NCI-H1092 treated with DMSO at 0.1 percent for 48 hours (cell line): ENCODE measurements around the gene TMEM203.

ENCODE experiments used
- DNase-seq: peaks from one replicate; lab custom pipeline; 2025; lab: John Stamatoyannopoulos, UW

The TMEM203 gene

DNA sequence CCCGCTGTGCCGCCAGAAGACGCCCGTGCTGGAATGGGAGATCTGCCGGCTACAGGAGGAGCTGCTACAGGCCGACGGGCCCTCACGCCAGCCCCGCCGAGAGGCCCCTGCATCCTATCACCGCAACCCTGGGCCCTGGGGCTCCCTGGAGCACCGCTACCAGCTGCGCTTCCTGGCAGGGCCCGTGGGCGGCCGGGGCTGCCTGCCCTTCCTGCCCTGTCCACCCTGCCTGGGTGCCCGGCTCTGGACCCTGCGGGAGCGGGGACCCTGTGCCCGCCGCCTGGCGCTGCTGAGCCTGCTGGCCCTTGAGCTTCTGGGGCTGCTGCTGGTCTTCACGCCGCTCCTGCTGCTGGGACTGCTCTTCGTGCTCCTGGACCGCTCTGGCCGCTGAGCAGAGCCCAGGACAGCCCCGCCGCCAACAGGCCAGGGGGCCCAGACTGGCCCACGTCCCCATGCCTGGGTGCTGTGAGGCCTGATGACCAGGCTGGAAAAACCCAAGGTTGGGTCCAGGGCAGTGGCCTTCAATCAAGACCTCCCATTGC is 12.8 kb upstream of the TMEM203 start:
- no peak for DNase-seq

DNA sequence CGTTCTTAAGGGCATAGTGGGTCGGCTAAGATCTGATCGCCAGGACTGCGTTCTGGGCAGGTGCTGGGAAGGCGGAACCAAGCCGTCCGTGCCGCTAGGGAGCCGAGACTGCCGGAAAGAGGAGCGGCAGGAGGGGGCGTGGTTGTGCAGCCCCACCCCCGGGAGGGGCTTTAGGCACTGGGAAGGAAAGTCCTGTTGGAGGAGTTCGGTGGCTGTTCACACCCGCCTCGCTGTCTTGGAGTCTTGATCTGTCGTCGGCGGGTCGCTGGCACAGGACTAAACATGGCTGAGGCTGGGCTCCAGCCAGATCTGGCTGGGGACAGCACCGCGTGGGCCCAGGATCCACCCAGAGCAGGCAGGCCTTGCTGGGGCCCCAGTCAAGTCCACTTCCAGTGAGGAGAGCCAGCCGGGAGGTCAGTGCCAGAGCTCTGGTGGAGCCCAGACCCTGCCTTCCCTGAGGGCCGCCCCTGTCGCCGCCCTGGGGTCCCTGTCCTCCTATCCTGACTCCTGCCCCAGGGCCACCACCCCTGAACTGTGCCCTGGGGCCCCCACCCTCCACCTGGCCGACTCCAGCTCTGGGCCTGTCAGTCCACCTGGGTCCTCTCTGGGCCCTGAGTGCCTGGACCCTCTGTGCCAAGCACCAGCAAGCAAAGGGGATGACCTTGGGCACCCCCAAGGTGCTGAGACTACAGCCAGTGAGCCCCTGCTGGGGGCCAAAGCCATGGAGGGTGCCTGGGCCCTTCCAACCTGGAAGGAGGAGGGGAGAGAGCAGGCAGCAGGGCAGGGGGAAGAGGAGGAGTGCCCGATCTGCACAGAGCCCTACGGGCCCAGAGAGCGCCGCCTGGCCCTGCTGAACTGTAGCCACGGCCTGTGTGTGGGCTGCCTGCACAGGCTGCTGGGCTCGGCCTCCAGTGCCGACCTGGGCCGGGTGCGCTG is 12.1 kb upstream of the TMEM203 start:
- no peak for DNase-seq

DNA sequence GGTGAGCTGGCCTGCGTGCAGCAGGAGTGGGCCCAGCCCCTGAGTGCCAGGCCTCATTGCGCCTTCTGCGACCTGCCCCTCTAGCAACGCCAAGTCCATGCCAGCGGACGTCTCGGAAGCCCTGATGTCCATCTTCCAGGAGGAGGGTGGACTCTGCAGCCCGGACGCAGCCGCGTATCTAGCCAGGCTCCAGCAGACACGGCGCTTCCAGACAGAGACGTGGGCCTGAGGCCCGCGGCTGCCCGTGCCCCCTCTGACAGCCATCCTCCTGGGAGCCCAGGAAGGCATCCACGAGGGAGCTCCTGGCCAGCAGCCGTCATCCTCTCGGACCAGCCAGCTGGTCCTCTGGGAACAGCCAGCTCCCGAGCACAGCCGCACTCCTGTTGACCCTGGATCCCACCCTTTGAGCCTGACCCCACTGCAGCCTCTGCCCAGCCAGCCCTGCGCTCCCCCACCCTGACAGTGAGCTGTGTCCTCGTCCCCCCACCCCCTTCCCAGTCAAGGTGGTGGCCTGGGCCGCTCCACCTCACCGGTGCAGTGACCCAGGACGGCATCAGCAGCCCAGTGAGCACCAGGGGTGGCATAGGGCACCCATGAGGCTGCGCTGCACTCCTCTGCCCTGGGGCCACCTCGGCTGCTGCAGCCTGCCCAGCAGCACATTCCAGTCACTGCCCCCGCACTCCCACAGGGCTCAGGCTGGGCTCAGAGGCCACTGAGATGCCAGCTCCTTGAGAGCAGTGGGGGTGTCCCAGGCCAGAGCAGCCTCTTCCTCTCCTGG is 10.9 kb upstream of the TMEM203 start:
- no peak for DNase-seq

DNA sequence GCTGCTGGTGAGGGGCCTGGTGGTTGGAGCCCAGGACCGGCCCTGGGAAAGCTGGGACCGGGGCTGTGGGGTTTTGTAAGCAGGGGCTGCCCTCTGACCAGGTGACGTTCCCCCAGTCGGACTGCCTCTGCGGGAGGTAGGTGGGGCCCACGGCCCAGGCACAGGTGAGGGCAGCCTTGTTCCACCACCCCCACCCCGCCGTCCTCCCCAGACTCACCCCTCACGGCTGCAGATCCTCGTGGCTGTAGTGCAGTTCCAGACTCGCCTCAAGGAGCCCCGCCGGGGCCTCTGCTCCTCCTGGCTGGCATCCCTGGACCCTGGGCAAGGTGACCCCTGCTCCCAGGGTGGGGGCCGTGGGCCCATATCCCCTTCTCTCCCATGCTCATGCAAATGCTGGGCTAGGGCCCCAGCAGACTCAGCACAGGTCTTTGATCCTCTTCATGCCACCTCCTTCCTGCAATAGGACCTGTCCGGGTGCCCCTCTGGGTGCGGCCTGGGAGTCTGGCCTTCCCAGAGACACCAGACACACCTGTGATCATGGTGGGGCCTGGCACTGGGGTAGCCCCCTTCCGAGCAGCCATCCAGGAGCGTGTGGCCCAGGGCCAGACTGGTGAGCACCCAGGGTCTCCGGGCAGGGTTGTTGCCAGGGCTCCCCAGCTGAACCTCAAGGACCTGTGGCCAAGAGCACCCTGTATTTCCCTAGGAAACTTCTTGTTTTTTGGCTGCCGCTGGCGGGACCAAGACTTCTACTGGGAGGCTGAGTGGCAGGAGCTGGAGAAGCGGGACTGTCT is 9.9 kb upstream of the TMEM203 start:
- DNase-seq: no peak

DNA sequence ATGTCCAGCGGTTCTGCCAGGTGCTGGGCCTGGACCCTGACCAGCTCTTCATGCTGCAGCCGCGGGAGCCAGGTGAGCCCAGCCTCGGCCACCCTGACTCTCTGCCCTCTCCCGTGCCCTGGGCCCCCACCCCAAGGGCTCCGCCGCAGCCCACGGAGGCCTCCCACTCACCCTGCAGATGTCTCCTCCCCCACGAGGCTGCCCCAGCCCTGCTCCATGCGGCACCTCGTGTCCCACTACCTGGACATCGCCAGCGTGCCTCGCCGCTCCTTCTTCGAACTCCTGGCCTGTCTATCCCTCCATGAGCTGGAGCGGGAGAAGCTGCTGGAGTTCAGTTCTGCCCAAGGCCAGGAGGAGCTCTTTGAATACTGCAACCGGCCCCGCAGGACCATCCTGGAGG is 9.2 kb upstream of the TMEM203 start:
- no peak for DNase-seq

DNA sequence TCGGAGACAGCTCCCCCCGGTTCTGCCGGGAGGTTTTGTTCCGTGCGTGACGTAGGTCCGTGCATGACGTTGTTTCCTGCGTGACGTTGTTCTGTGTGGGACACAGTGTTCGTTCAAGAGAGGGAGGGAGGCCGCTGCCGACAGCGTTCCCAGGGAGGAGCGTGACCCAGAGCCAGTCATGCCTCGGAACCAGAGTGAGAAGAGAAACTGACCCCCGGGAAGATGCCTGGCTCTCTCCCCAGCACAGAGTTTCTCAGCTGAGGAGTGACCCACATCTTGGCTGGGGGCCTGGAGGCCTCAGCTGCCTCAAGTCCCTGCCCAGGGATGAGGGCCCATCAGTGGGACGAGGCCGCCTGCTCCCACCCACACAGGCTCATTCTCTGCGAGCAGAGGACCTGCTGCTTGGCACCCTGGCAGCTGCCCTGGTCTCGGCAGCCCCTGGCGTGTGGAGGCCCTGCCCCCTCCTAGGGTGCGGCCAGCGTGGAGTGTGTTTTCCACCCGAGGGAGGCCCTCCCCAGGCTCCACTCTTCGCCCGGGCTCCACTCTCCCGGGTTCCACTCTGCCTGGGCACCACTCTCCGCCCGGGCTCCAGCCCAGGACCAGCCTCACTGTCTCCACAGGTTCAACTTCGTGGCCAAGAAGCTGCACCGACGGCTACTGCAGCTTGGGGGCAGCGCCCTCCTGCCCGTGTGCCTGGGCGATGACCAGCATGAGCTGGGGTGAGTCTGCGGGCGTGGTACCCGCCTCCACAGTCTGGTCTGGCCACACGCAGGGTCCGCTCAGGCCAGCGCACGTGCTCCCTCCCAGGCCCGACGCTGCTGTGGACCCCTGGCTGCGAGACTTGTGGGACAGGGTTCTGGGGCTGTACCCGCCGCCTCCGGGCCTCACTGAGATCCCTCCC is 8.0 kb upstream of the TMEM203 start:
- DNase-seq: no peak

DNA sequence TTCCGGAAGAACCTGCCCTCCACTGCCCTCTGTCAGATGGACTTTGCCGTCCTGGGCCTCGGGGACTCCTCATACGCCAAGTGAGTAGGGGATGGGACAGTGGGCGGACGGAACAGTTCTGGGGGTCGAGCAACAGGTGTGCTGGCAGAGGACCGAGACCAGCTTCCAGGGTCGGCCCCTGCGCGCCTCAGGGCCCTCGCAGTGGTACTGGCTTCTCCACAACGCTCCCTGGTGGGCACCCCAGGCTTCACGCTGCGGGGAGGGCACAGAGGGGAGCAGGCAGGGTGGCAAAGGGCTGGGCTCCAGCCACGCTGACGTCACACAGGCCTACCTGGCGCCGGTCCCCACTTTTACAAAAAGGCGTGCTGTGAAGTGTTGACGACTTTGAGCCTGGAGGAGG is 7.1 kb upstream of the TMEM203 start:
- no peak for DNase-seq

DNA sequence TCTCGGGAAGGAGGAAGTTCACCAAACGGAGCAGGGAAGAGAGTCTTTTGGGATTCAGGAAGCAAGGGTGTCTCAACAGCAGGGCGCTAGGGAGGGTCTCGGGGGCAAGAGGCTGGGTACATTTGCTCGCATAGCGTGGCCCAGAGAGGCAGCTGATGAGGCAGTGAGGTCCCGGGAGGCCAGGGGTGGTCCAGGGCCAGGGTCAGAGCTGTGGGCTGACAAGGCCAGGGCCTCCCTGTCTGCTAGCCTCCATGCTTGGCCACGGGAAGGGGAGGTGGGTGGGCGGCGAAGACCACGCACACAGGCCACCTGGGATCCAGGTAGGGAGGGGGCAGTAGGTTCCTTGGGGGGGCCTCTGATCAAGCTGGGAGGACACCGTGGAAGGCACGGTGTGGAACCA is 6.1 kb upstream of the TMEM203 start:
- DNase-seq: no peak

DNA sequence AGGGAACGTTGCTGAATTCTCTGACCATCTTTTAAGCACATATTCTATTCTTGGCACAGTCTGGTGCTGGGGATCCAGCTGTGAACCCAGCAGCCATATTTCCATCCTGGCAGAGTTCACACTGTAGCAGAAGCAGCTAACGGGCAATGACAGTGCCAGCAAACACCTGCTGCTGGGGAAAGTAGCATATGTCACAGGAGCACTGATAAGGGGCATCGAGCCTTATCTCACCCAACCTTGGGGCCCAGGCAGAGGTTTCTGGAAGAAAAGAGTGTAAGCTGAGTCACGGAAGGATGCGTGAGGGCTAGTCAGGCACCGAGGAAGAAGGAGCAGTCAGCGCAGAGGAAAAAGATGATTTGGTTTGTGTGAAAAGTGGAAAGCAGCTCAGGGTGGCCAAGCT is 1.2 kb upstream of the TMEM203 start:
- no peak for DNase-seq

DNA sequence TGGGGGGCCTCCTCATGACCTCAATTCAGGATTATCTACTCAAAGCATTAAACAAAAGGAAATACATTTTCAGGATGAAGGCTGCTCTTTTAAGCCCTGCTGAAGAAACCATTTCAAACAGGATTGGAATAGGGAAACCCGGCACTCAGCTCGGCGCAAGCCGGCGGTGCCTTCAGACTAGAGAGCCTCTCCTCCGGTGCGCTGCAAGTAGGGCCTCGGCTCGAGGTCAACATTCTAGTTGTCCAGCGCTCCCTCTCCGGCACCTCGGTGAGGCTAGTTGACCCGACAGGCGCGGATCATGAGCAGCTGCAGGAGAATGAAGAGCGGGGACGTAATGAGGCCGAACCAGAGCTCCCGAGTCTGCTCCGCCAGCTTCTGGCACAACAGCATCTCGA is 720 bp downstream of the TMEM203 start:
- DNase-seq: no peak

DNA sequence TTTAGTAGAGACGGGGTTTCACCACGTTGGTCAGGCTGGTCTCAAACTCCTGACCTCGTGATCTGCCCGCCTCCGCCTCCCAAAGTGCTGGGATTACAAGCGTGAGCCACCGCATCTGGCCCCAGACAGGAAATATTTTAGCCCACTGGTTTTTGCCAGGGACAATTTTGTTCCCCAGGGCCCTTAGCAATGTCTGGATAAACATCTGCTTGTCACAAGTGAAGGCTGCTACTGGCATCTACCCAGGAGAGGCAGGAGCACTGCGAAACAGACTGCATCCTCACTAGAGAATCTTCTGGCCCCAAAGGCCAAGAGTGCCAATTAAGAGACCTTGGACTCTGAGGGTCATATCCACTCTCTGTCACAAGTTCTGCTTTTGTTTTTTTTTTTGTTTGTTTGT is 2.5 kb downstream of the TMEM203 start:
- no peak for DNase-seq

DNA sequence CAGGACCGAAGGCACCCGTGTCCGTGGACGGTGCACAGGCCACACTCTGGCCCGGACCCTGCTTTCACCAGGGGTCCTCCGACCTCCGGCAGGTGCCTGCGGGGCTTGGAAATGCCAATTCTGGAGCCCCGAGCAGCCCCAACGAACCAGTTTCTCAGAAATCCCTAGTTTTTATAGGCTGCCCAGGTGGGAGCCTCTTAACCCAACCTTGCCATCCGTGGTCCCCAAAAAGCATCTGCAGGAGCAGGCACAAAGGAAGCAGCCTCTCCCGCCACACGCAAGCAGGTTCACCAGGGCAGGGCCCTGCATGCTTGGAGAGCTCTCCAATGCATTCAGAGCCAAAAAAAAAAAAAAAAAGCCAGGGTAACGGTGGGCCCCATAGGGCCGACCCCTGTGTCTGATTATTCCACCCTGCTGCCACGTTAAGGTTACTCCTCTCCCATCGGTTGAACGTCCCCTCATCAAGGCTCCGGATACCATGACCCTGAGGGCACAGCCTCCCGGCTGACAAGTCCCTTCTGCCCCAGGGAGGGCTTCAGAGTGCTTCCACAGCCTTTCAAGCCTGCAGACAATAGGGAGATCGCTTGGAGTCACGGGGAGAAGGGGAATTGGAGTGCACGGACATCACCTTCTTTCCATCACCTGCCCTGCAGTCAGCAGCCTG is 4.1 kb downstream of the TMEM203 start:
- no peak for DNase-seq

DNA sequence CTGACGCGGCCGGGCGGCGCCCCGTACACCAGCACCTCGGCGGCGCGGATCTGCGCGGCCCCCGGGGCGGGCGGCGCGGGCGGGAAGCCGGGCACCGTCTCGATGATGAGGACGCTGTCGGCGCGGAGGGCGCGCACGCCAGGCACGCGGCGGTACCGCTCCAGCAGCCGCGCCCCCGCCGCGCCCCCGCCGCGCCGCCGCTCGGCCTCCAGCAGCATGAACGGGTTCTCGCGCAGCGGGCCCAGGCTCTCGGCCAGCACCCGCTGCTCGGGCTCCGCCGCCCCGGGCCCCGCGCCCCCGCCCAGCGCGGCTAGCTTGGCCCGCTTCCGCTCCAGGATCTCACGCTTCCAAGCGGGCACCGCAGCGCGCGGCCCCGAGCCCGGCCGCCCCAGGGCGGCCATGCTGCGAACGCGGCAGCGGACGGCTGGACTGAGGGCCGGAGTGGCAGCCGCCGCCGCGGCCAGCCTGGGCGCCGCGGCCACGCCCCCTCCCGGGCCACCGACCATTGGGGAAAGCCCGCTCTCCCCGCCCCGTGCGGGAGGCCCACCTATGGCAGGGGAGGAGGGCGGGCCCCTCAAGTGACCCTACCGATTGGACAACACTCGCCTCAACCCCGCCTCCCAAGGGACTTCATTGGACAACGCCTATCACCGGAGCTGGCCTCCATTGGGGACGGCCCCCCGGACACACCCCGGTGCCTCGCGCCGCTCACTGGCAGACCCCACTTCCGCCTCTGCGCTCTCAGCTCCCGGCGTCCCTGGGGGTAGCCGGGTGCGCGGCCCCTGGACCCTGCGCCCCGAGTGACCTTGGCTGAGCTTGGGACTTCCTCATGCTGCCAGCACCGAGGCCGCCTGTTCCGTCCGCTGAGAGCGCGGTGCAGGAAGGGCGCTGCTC is 4.9 kb downstream of the TMEM203 start, which contains the start of gene TPRN:
Gene TPRN, minus strand, starts transcription at position 431 of the 894 bp plus-strand sequence. Its CDS starts 30 bp downstream, at position 401.
- DNase-seq: peak; percentile 99

DNA sequence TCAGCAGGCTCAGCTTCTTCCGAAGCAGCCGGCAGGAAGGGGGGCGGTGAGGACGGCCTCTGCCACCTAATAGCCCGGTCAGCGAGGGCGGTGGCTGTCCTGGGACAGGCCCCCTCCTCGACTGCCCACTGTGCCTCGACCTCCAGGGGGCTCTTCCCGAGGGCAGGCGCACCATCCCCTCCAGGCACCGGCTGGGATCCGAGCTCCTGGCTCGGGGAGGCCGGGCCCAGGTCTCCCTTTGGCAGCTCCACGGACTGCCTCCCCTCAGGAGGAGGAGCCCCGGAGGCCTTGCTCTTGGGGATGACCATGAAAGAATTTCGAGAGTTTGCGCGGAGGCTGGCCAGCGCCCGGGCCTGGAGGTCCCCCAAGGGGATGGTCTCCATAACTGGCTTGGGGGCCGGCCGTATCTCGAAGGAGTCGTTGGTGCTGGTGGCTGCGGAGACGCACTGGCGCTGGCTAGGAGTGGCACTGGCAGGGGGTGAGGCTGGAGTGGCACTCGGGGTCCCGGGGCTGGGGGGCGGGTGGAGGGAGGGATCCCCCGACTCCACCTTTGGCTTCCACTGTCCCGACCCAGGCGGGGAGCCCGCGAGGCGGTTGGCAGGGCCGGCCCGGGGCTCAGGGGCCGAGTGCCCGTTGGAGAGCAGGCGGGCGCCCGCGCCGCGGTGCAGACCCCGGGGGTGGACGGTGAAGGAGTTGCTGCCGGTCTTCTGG is 5.9 kb downstream of the TMEM203 start:
- DNase-seq: no peak

DNA sequence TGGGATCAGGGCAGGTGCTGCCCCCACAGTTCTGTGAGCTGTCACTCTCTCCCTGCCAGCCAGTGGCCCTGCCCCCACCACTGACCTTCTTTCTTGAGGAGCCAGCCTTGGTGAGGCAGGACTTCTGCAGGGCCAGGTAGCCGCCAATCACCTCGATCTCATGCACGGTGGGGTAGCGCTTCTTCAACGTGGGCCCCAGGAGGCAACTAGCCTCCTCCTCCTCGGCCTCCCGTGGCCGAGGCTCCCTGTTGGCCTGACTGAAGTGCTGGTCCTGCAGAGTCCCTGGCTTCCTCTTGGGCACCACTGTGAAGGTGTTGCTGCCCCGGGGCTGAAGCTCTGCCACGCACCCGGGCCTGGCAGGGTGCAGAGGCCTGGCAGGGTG is 6.6 kb downstream of the TMEM203 start:
- DNase-seq: no peak

DNA sequence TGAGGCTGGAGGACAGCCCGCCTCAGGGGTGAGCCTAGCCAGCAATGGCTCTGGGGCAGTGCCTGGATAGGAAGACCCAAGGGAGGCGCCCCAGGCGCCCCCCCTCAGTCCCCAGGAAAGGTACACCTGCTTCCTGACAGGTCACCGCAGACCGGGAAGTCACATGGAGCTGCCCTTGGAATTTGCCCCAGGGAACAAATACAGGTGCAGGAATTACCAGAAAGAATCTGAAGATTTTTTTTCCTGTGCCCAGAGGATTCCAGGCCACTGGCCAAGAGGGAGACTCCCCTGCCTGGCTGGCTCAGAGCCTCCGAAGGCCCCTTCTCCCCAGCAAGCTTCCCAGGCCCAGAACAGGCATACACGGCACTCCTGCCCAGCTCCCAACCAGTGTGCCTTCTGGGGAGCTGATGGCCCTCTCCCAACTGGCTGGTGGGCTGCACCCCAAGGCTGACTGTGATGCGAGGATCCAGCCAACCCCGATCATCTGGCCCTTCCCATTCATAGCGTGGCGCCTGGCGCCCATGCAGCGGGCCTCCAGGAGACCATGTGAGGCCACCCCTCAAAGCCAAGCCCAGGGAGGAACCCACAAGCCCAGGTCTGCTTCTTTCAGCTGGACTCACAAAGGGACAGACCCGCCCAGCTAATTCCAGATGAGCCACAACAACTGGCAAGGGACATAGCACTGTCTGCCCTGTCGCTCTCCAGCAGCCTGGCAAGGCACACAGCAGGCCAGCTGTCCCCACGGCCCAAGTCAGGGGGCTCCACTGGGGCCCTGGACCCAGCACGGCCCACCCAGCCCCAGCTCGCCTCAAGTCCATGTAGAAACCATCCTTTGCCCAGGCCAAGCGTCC is 7.2 kb downstream of the TMEM203 start:
- DNase-seq: no peak

DNA sequence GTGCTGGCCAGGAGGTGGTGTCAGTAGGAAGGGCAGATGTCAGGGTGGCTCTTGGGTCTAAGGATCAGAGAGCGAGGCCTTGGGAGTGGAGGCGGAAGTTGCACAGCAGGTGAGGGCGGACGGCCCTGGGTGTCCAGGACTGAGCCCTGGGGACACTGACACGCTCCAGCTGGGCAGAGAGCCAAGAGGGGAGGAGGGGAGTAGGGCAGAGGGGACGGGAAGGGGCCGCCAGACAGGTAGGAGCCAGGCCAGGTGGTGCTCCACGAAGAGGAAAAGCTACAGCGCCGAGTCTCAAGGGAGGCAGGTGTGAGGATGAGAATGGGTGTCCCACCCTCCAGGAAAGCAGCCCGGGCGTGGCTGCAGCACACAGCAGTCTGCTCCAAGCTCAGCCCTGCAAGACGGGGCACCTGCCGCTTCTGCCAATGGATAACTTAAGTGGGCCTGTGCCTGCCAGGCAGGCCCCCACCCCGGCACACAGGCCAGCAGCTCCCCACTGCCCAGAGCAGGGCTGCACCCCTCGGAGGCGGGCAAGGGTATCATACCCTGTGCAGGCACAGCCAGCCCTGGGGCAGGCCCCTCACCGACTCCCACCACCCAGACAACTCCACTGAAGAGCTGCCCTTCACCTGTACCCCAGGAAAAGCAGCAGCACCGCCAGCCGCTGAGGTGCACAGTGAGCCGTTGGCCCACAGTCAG is 9.8 kb downstream of the TMEM203 start:
- peak; percentile 50 for DNase-seq
